ENCODE data around the gene MED13.

MED13 gene

GRCh38 chr17:62058611-62059010, 6.5 kb downstream of the MED13 start:
- no peak for DNase-seq

GRCh38 chr17:62057696-62058095, 7.4 kb downstream of the MED13 start:
- TF ChIP-seq POLR2A (IDR thresholded peaks at IDR 0.05; ENCODE audit: low read length) = no peak
- no peak for TF ChIP-seq GATA1 (IDR thresholded peaks at IDR 0.05; ENCODE audit: low read depth, low read length)
- DNase-seq = no peak

More at GRCh38 chr17:62058611-62059010, 6.5 kb downstream of the MED13 start:
- TF ChIP-seq POLR2A (IDR thresholded peaks at IDR 0.05; ENCODE audit: low read length) (no peak), GATA1 (IDR thresholded peaks at IDR 0.05; ENCODE audit: low read depth, low read length) (no peak)

DNA sequence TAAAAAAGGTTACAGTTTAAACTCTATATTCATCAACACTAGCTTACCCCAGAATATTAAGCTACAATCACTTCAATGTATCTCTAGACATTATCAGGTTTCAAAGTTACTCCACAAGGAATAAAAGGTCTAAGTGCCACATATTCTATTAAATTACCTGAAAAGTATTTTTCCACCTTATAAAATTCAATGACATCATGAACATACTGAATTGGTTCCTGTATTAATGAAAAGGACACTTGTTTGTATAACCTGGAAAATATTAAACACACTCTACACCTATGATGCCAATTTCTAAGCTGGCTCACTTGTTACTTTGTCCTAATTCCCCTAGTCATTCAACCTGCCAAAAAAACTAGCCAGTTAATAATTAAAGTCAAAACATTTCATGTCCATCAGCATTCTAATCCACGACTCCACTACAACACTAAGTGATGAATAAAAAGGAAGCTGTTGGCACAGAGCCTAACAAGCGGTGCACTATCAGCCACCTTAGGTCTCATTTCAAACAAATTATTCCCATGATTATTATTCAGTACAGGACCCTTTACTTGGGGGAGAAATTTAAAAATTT, 12.2 kb downstream of the MED13 start:
- TF ChIP-seq GATA1 (IDR thresholded peaks at IDR 0.05; ENCODE audit: low read depth, low read length) (no peak), POLR2A (IDR thresholded peaks at IDR 0.05; ENCODE audit: low read length) (no peak)
- DNase-seq = no peak

DNA sequence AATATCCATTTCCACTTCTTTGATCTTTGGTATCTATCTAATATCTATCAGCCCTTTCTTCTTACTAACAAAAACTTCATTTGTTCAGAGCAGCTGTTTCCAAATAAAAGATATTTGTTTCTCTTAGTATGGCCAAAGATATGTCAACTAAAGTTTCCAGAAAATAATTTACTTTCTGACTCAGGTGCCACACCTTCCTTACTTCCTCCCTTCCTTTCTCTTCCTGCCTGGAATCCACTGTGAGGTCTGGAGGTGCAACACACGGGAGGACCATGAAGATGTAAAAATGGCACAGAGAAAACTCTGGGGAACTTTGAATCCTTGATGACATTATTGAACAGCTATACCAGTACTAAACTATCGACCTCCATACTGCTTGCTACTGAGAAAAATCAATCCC, 14.0 kb downstream of the MED13 start:
- TF ChIP-seq GATA1 (IDR thresholded peaks at IDR 0.05; ENCODE audit: low read depth, low read length) = no peak
- no peak for TF ChIP-seq POLR2A (IDR thresholded peaks at IDR 0.05; ENCODE audit: low read length)
- DNase-seq = no peak

- no peak for TF ChIP-seq POLR2A (IDR thresholded peaks at IDR 0.05; ENCODE audit: low read length)
- TF ChIP-seq GATA1 (IDR thresholded peaks at IDR 0.05; ENCODE audit: low read depth, low read length) = no peak
- DNase-seq = no peak
These were observed 15.8 kb downstream of the MED13 start for GRCh38 chr17:62049299-62049698.

DNA sequence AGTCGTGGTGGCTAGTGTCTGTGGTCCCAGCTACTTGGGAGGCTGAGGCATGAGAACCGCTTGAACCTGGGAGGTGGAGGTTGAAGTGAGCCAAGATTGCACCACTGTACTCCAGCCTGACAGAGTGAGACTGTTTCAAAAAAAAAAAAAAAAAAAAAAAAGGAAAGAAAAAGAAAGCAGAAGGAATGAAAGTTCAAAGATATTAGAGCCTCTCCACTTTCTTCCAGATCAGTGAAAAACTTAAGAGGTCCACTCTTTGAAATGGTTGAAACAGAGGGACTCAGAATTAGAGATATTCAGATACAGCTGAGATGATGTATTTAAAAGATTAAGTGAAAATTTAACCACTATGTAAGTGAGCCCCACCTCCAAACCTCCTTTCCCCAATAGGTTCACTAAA, 16.8 kb downstream of the MED13 start:
- no peak for DNase-seq
- TF ChIP-seq POLR2A (IDR thresholded peaks at IDR 0.05; ENCODE audit: low read length) (no peak), GATA1 (IDR thresholded peaks at IDR 0.05; ENCODE audit: low read depth, low read length) (no peak)

DNA sequence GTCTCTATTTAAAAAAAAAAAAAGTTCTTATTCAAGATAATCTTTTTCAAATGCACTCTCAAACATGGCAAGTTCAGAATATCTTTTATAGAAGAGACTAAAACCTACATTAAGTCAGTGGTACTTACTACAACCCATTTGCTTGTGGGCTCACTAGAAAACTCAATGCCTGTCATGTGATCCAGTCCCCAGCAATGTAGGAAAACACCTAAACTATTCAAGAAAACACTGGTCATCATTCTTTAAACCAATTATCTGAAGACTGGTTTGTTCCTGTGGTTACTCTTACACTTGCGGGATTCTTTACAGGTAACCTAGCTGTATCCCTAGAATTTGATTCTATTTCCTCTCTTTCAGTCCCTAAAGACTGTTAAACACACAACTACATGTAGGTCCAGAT, 19.6 kb downstream of the MED13 start:
- no peak for DNase-seq
- TF ChIP-seq GATA1 (IDR thresholded peaks at IDR 0.05; ENCODE audit: low read depth, low read length) (no peak), POLR2A (IDR thresholded peaks at IDR 0.05; ENCODE audit: low read length) (no peak)

DNA sequence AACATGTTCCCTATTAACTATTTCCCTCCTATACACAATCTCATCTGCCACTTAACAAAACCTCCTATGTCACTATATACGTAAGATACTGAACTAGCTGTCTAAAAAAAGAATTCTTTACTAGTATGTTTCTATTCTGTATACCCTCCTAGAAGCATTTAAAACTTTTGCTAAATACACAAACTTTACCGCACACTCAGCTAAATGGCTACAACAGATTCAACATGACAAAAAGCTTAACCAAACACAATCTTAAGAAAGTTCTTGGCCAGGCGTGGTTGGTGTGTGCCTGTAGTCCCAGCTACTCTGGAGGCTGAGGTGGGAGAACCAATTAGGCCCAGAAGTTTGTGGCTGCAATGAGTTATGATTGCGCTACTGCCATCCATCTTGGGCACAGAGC, 20.0 kb downstream of the MED13 start:
- TF ChIP-seq POLR2A (IDR thresholded peaks at IDR 0.05; ENCODE audit: low read length) (no peak), GATA1 (IDR thresholded peaks at IDR 0.05; ENCODE audit: low read depth, low read length) (no peak)
- DNase-seq = no peak

DNA sequence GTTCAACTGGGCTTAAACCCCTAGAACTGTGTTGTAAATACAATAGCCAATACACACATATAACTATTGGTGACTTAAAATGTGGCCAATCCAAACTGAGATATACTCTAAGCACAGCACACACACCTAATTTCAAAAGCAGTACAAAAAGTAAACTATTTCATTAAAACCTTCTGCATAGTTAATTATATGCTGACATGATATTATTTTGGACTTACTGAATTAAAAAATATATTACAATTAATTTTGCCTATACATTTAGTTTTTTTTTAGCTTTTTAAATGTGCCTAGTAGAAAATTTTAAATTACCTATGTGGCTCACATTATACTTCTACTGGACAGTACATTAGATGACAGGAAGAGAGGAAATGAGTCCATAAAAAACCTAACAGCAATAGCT, 21.5 kb downstream of the MED13 start:
- no peak for TF ChIP-seq POLR2A (IDR thresholded peaks at IDR 0.05; ENCODE audit: low read length)
- no peak for TF ChIP-seq GATA1 (IDR thresholded peaks at IDR 0.05; ENCODE audit: low read depth, low read length)
- no peak for DNase-seq

GRCh38 chr17:62043140-62043539, 21.9 kb downstream of the MED13 start:
- no peak for DNase-seq
- TF ChIP-seq POLR2A (IDR thresholded peaks at IDR 0.05; ENCODE audit: low read length) (no peak), GATA1 (IDR thresholded peaks at IDR 0.05; ENCODE audit: low read depth, low read length) (no peak)

GRCh38 chr17:62038248-62038647, 26.8 kb downstream of the MED13 start:
- TF ChIP-seq GATA1 (IDR thresholded peaks at IDR 0.05; ENCODE audit: low read depth, low read length) = no peak
- DNase-seq = no peak

GRCh38 chr17:62033317-62033716, 31.8 kb downstream of the MED13 start:
- no peak for DNase-seq
- TF ChIP-seq GATA1 (IDR thresholded peaks at IDR 0.05; ENCODE audit: low read depth, low read length) = no peak
- no peak for TF ChIP-seq POLR2A (IDR thresholded peaks at IDR 0.05; ENCODE audit: low read length)

DNA sequence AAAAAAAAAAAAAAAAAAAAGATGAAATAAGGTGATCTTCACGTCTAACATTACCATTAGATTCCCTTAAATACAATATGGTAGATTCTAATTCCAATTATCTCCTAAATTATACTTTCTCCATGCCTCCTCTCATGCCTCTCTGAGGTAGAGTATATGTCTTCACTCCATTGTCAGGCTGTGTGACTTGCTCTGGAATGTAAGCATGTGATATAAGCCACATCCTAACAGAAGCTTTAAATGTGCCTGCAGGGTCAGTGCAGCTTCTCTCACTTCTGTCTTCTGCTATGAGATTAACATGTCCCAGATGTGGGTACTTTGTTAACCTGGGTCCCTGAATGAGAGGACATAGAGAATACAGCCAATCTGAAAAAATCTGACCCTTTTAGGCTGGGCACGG, 32.6 kb downstream of the MED13 start:
- no peak for DNase-seq
- TF ChIP-seq POLR2A (IDR thresholded peaks at IDR 0.05; ENCODE audit: low read length) (no peak), GATA1 (IDR thresholded peaks at IDR 0.05; ENCODE audit: low read depth, low read length) (no peak)

DNA sequence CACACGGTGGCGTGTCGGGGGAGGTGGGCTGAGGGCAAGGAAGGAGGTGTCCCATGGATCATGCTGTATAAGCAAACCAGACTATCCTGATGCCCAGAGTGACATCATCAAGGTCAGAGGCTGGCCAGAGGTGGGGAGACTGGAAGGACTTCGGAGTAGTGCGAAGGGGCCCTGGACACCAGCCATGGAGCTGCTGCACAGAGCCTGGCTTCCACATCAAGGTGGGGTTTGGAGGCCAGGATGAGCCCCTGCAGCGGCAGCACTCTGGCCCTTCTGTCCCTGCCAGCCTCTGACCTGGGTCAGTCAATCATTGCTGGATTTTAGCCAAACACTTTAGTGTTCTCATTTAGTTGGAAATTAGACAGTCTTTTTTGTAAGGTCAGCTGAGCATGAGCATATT, 34.8 kb downstream of the MED13 start:
- DNase-seq = no peak
- TF ChIP-seq POLR2A (IDR thresholded peaks at IDR 0.05; ENCODE audit: low read length) = no peak
- TF ChIP-seq GATA1 (IDR thresholded peaks at IDR 0.05; ENCODE audit: low read depth, low read length) = no peak

- DNase-seq = no peak
- no peak for TF ChIP-seq GATA1 (IDR thresholded peaks at IDR 0.05; ENCODE audit: low read depth, low read length)
- TF ChIP-seq POLR2A (IDR thresholded peaks at IDR 0.05; ENCODE audit: low read length) = no peak
These were observed 40.2 kb downstream of the MED13 start for GRCh38 chr17:62024866-62025265.

DNA sequence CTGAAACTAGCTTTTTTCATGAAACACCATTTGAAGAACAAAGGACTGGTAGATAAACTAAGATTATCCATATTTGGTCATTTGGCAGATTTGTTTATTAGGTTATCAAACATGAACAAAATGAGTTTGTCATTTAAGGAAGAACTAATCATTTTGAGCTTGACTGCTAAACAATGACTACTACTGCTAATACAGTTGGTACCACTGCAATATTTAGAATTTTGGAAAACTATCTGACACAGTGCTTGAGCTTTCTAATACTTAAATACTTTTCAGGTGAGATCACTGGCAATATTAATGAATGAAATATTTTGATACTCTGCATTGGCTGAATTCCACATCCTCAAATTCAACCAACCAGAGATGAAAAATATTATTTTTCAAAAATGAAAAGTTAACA, 47.2 kb downstream of the MED13 start:
- TF ChIP-seq POLR2A (IDR thresholded peaks at IDR 0.05; ENCODE audit: low read length) (no peak), GATA1 (IDR thresholded peaks at IDR 0.05; ENCODE audit: low read depth, low read length) (no peak)
- no peak for DNase-seq
